Transverse colon (tissue), 4 donors: ENCODE data around the gene TMEM220.

ENCODE experiments used
- CTCF ChIP-seq, 5 experiments: fragments of 200-600 bp in 3 of 5; fragments of 450-650 bp in 2 of 5; sonication (generic) in 3 of 5; IDR thresholded peaks; 1 replicate in 2 of 5; 2 replicates in 3 of 5; pipeline ENCODE4 v1.5.1; 2016 to 2017; ENCODE audit warnings: antibody characterized with exemption in 5 of 5, inconsistent platforms in 3 of 5, mild to moderate bottlenecking in 2 of 5, moderate library complexity in 1 of 5
- EP300 ChIP-seq: sonication (generic); formaldehyde crosslinking; IDR thresholded peaks from one replicate; pipeline ENCODE4 v1.6.1; 2017; ENCODE audit warnings: antibody characterized with exemption, low read depth
- POLR2A ChIP-seq: fragments of 450-650 bp; IDR thresholded peaks from one replicate; pipeline ENCODE4 v1.6.1; 2016; ENCODE audit warnings: antibody characterized with exemption, mild to moderate bottlenecking, moderate library complexity
- POLR2AphosphoS5 ChIP-seq, 3 donors: sonication (generic); formaldehyde crosslinking; IDR thresholded peaks; one replicate each; pipeline ENCODE4 v1.6.1; 2016; ENCODE audit warnings: antibody characterized with exemption in 3 of 3

- no peak for TF ChIP-seq CTCF (IDR thresholded peaks at IDR 0.05)
- no peak for TF ChIP-seq EP300
- TF ChIP-seq POLR2A: no peak
- TF ChIP-seq POLR2AphosphoS5 (IDR thresholded peaks at IDR 0.05): no peak
These were observed 27.2 kb downstream of the TMEM220 start for GRCh38 chr17:10702574-10702973.
